Transverse colon (tissue), 4 donors: ENCODE measurements around the gene OOSP1. TPM values are rescaled to one million over a fixed set of nuclear protein-coding genes. Genes with fewer than 3 reads are reported as not detected.
A peak's percentile ranks its signal among the peaks of the same experiment; 100 is the strongest.

Source experiments
- DNase-seq: peaks from one replicate; pipeline ENCODE4 v3.0.0-alpha.2; 2019
- H3K27ac ChIP-seq, 4 donors: fragments of 200-600 bp; sonication (generic); 2 replicates each; pipeline ENCODE4 v1.5.1; 2016 to 2018; ENCODE audit warnings: inconsistent platforms in 4 of 4
- H3K27me3 ChIP-seq: fragments of 200-600 bp; sonication (generic); 2 replicates; pipeline ENCODE4 v1.5.1; 2017; ENCODE audit warnings: inconsistent platforms
- H3K36me3 ChIP-seq, 4 donors: fragments of 200-600 bp; sonication (generic); 2 replicates each; pipeline ENCODE4 v1.5.1; 2017 to 2019; ENCODE audit warnings: inconsistent platforms in 4 of 4
- H3K4me1 ChIP-seq, 4 donors: fragments of 200-600 bp; sonication (generic); 2 replicates each; pipeline ENCODE4 v1.5.1; 2017 to 2020; ENCODE audit warnings: inconsistent platforms in 4 of 4
- H3K4me3 ChIP-seq, 4 donors: fragments of 200-600 bp; sonication (generic); 1 replicate in 1 of 4; 2 replicates in 3 of 4; pipeline versions ENCODE4 v1.5.1 to v1.6.1; 2017 to 2019; ENCODE audit warnings: inconsistent platforms in 4 of 4
- H3K9me3 ChIP-seq, 2 donors: fragments of 200-600 bp; sonication (generic); 2 replicates each; pipeline ENCODE4 v1.5.1; 2017 to 2019; ENCODE audit warnings: inconsistent platforms in 2 of 2
- CTCF ChIP-seq, 5 experiments: fragments of 200-600 bp in 3 of 5; fragments of 450-650 bp in 2 of 5; sonication (generic) in 3 of 5; IDR thresholded peaks; 1 replicate in 2 of 5; 2 replicates in 3 of 5; pipeline ENCODE4 v1.5.1; 2016 to 2017; ENCODE audit warnings: antibody characterized with exemption in 5 of 5, inconsistent platforms in 3 of 5, mild to moderate bottlenecking in 2 of 5, moderate library complexity in 1 of 5
- EP300 ChIP-seq: sonication (generic); formaldehyde crosslinking; IDR thresholded peaks from one replicate; pipeline ENCODE4 v1.6.1; 2017; ENCODE audit warnings: antibody characterized with exemption, low read depth
- POLR2A ChIP-seq: fragments of 450-650 bp; IDR thresholded peaks from one replicate; pipeline ENCODE4 v1.6.1; 2016; ENCODE audit warnings: antibody characterized with exemption, mild to moderate bottlenecking, moderate library complexity
- POLR2AphosphoS5 ChIP-seq, 3 donors: sonication (generic); formaldehyde crosslinking; IDR thresholded peaks; one replicate each; pipeline ENCODE4 v1.6.1; 2016; ENCODE audit warnings: antibody characterized with exemption in 3 of 3
- WGBS, 2 donors: methylation state at CpG; one replicate each; pipeline ENCODE4 v1.1.5; 2018; ENCODE audit warnings: low coverage in 1 of 2; 5-methylcytosine and 5-hydroxymethylcytosine counted together
- in situ Hi-C, 4 donors: fragments of 200-750 bp; cut with MboI; loops; one replicate each; pipeline versions ENCODE4 v1.15.0 to v1.15.1; 2017; ENCODE audit warnings: low sequenced_read_pairs in 3 of 4, low pct_ligation_motif_present in 1 of 4, low pct_unique_long_range_greater_than_20kb in 1 of 4
- intact Hi-C: fragments of 100-400 bp; cut with DNase I; formaldehyde crosslinking; loops from one replicate; pipeline ENCODE4 v1.15.1; 2023; ENCODE audit warnings: low total_unique reads
- total RNA-seq, 4 donors: library from RNA; depleted of rRNA; stranded (reverse); fragments of >200 nt; gene quantifications; one replicate each; pipeline ENCODE4 v1.1.0, GENCODE V29; 2016

The OOSP1 gene
- total RNA-seq, 4 donors from 2014 or later, result not detected

- 65 to 83% methylated on average over 3 to 9 of the region's 9 CpGs for WGBS, 2 donors
- in situ Hi-C loops, result no loop called here
Observed at GRCh38 chr11:59960502-59961381, 22.5 kb downstream of the OOSP1 start.

GRCh38 chr11:59962107-59962482 is 23.9 kb downstream of the OOSP1 start:
- in situ Hi-C loops (no loop called here), intact Hi-C loops (no loop called here)
- DNase-seq, result peak; percentile 25
- 49% methylated on average over 2 of the region's 2 CpGs; no CpG with 5 or more reads in 1 of the 2 donors for WGBS, 2 donors
- H3K4me3 ChIP-seq, result no peak overlapping the region
- no peaks in the 10 kb centered on the region for H3K9me3 ChIP-seq
- TF ChIP-seq POLR2AphosphoS5 (IDR thresholded peaks at IDR 0.05) (no peak), EP300 (no peak), CTCF (IDR thresholded peaks at IDR 0.05) (no peak), POLR2A (no peak)
- peak overlapping the region; percentile 78 to 83 (median 80) for H3K27ac ChIP-seq
- H3K4me1 ChIP-seq, result peaks cover 0 to 31% (median 11%) of the 10 kb centered on the region in 4 donors
- H3K27me3 ChIP-seq, result no peaks in the 10 kb centered on the region
- no peaks in the 10 kb centered on the region for H3K36me3 ChIP-seq

More at GRCh38 chr11:59960502-59961381, 22.5 kb downstream of the OOSP1 start:
- peak overlapping the region; percentile 78 to 83 (median 80) for H3K27ac ChIP-seq
- DNase-seq, result peak; percentile 26
- H3K36me3 ChIP-seq, result no peaks in the 10 kb centered on the region
- no peaks in the 10 kb centered on the region for H3K27me3 ChIP-seq
- intact Hi-C loops, result no loop called here
- no peak for TF ChIP-seq POLR2AphosphoS5 (IDR thresholded peaks at IDR 0.05)
- no peak for TF ChIP-seq CTCF (IDR thresholded peaks at IDR 0.05)
- no peak for TF ChIP-seq EP300
- no peak for TF ChIP-seq POLR2A
- H3K4me1 ChIP-seq, result peaks cover 0 to 31% (median 11%) of the 10 kb centered on the region in 4 donors
- H3K4me3 ChIP-seq, result no peak overlapping the region
- H3K9me3 ChIP-seq, result no peaks in the 10 kb centered on the region

GRCh38 chr11:59963733-59964132 is 25.5 kb downstream of the OOSP1 start, which contains the start of gene OOSP4A:
OOSP4A (plus strand) TSS chr11:59964033; CDS start chr11:59964033, 0 bp downstream.
- DNase-seq, result no peak
- no peak within 1 kb of the TSS for H3K4me3 ChIP-seq
- peak within 1 kb of the TSS; percentile 78 to 83 (median 80) for H3K27ac ChIP-seq
- no peaks in the 10 kb centered on the region for H3K9me3 ChIP-seq
- H3K4me1 ChIP-seq, result peaks cover 0 to 31% (median 11%) of the 10 kb centered on the region in 4 donors
- H3K27me3 ChIP-seq, result no peaks in the 10 kb centered on the region
- TF ChIP-seq EP300 (no peak), CTCF (IDR thresholded peaks at IDR 0.05) (no peak), POLR2AphosphoS5 (IDR thresholded peaks at IDR 0.05) (no peak), POLR2A (no peak)
- in situ Hi-C loops (no loop called here), intact Hi-C loops (no loop called here)
- no peaks in the 10 kb centered on the region for H3K36me3 ChIP-seq
- 89 to 96% methylated on average over 3 of the region's 3 CpGs for WGBS, 2 donors

- Histone ChIP-seq H3K9me3 (no peaks in the 10 kb centered on the region), H3K27ac (no peak overlapping the region), H3K27me3 (no peaks in the 10 kb centered on the region), H3K4me3 (no peak overlapping the region), H3K36me3 (no peaks in the 10 kb centered on the region), H3K4me1 (peaks cover 0 to 24% (median 9%) of the 10 kb centered on the region in 4 donors)
- no peak for DNase-seq
- 71 to 77% methylated on average over 7 of the region's 7 CpGs for WGBS, 2 donors
- intact Hi-C loops (no loop called here), in situ Hi-C loops (no loop called here)
- TF ChIP-seq EP300 (no peak), CTCF (IDR thresholded peaks at IDR 0.05) (no peak)
Observed at GRCh38 chr11:59965424-59965823, 27.2 kb downstream of the OOSP1 start.
